T-helper 2 cell (primary cell): ENCODE results near the gene PRR15L.
"Not testable (repeated sequence)": the region's sequence is repeated elsewhere in the genome, so short reads cannot be mapped to it uniquely, and the experiment has no call there.

ENCODE experiments used
- DNase-seq, 5 experiments: peaks; one replicate each; pipeline versions ENCODE4 v3.0.0 to v3.0.0-alpha.2; 2012 to 2022

Gene PRR15L

DNA sequence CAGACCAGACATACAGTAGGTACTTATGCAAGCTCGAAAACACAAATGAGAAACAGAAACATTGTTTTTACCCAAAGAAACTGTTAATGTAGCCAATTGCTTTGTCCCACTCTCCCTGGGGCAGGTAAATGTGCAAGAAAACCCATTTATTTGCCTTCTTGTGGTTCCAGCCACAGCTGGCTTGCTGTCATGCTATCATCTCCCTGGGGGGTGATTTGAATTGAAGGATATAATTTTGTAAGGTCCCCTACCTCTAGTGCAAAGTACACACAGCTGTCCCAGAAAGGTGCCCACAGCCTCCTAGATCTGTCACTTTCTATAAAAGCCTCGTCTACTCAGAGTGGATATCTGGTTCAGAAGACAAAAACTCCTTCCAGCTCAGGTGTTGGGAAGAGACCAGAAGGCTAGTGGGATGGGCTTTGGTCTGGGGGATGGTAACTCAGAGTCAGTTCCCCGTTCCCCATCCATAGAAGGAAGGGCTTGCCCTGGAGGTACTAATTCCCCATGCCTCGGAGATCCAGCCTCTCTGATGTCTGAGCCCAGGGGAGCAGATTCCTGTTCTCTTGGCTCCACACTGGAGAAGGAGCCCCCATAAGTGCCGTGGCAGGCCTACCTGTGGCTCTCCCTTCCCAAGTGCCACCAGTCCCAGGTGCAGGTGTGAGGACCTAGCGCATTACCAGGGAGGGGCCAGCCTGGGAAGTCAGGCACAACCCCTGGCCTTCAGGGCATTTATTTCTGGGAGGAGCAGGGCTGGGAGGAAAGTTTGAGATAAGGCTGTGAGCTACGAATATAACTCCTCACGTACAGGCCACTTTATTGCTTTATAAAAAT lies 2.4 kb upstream of the PRR15L start:
- no peak for DNase-seq

DNA sequence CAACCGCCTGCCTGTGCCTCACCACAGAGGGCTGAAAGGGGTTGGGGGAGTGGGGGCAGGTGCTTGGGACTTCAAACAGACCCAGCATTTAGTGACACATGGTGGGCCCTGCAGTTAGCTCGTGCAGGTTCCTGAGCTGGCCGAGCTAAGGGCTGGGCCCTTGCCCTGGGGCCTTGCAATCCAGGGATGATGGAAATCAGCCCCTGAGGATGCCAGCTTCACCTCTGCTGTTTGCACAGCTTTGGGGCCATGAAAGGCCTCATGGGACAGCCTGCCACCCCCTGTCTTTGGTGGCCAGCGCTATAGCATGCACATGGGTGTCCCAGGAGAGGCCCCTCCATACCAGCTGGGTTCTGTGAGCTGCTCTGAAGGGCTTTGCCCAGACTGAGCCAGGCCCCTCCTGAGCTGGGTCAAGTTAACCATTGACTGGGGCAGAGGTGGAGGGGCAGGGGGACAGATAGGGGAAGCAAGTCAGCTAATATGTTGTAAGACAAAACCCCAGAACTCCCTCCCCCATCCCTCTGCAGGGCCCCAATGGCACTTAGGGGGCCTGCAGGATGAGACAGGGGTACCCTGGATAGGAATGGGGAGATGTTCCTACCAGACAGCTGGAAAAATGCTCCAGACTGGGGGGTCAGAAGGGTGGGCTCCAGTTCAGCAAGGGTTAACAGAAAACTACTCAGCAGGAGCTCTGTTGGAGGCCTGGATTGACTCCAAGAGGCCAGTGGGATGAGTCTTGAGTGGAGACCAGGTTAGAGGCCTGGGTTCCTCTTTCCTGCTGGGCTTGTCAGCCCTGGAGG lies 692 bp downstream of the PRR15L start:
- DNase-seq: no peak

DNA sequence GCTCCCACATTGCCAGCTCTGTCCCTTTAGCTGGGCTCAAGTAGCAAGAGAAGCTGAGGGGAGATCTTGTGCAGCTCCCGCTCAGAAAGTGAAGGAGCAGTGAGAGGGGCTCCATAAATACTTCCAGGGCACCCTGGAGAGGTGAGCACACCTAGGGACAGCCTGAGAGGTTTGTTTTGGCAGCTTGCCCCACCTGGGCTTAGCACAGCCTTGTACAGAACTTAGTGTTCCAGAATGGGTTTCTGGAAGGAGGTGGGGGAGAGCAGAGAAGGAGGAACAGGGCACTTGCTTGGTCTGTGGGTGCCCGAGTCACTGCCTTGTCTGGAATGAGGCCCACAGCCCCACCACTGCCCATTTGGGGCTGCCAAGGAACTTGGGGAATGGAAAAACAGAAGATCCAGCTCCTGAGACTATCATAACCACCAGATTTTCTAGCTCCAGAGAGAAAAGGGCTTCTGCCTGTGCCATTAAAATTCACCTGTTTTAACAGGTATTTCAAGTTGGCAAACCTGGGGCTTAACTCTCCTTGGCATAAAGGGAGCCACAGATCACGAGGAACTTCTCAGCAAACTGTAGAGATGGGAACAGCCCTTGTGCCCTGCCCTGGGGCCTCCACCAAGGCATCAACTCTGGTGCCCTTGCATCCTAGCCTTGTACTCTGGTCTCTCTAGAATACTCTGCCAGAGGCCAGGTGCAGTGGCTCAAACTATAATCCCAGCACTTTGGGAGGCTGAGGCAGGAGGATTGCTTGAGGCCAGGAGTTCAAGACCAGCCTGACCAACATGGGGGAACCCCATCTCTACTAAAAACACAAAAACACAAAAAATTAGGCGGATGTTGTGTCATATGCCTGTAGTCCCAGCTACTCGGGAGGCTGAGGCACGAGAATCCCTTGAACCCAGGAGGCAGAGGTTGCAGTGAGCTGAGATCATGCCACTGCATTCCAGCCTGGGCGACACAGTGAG lies 1.9 kb downstream of the PRR15L start:
- DNase-seq: no peak

DNA sequence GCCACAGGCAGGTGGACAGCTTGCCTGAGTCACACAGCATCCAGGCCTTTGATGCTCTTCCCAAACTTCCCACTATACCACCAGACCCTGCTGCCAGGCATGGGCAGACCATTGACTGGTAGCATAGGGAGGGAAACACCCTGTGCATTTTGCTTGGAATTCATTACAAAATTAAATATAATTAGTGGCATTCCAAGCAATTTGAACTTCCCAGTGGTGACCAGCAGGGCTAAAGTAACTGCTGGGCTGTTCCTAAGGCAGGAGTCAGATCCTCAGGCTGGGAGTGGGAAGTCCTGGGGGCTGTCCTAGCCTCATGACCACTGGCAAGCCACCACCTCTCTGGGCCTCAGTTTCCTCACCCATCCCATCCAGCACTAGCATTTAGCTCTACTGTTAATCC lies 3.8 kb downstream of the PRR15L start:
- no peak for DNase-seq

DNA sequence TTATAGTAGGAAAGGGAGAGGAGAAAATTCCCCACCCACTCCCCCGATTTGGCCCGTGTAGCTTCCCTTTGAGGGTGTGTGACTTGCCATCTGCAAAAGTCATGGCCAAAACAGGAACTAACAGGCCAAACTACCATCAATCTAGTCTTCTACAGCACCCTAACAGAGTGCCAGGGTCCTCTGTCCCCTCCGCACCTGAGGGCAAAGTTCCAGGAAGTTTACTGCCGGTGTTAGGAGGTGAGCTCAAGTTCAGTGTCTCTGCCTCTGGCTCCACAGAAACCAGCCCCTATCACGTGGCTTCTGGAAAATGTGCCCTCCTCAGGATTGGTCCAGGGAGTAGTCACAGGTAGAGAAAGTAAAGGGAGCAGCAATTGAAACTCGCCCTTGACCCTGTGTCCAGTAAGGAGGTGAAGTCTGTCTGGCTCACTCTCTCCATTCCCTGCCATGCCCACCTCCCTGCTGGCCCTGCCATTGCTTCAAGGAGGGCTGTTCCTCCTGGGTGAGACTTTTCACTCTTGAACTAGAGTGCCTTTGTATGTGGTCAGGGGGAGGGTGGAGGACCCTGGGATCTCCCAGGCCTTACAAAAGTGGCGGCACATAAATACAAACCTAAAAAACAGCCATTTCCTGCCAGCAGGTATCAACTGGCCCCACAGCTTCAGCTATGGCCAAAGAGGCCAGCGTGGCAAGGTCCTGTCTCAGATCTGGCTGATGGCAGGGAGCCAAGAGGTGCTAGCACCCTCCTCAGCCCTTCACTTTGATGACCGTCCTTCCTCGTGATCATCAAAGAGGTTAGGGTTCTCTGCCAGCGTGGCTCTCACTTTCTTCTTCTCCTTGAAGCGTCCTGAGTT lies 5.3 kb downstream of the PRR15L start:
- DNase-seq: no peak

DNA sequence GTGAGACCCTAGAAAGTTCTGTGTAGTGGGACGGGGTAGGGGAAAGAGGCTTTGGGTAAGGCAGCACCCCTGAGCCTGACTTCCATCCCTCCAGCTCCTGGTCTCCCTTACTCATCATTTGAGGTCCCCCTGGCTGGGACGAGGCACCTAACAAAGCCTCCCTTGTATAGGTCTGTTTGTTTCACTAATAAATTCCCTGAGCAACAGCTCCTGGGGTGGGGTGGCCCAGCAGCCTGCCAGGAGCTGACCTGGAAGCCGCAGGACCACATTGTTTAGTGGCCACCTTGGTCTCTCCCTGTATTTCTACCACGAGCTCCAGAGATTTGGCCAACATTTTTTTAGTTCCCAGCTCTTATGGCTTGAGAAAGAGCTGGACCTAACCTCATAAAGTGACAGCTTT lies 7.2 kb downstream of the PRR15L start:
- DNase-seq: no peak

DNA sequence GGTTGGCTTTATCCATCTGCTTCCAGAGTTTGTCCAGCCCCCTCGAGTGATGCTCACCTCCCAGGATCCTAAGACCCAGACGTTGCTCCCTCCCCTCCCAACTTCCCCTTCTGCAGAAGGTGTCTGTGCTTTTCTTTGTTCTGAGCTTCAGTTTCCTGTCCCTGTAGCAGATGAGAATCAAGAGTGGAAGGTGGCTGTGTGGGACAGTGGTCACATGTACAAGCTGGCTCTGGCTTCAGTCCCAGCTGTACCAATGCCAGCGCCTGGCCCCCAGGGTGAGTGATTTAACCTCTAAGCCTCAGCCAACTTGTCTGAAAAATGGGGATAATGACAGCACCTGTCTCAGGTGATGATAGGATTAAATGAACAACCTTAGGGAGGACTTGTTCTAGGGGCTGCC lies 7.7 kb downstream of the PRR15L start:
- no peak for DNase-seq

DNA sequence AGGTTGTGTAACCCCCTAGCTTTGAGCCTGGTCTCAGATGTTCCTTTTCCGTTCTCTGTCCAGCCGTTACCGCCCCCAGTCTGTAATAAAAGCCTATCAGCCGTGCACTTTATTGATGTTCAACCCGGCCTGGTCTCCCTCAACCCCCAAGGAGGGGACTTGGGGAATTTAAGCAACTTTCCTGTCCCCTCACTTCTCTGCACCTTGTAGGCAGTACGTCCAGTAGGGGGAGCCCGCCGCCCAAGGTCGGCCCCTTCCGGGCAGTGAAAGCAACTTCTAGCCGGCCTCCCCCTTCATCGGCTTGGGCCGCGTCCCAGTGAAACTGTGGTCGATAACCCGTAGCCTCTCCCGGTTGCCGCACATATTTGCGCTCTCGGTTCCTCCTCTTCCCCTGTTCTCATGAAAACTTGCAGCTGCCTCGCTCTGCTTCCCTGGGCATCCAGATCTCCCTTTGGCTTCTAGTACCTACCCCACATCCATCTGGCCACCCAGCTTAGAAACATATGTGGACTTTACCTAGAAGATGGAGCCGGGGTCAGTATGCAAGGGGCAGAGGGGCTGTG lies 8.4 kb downstream of the PRR15L start:
- peak; percentile 54 to 73 (median 69) for DNase-seq

DNA sequence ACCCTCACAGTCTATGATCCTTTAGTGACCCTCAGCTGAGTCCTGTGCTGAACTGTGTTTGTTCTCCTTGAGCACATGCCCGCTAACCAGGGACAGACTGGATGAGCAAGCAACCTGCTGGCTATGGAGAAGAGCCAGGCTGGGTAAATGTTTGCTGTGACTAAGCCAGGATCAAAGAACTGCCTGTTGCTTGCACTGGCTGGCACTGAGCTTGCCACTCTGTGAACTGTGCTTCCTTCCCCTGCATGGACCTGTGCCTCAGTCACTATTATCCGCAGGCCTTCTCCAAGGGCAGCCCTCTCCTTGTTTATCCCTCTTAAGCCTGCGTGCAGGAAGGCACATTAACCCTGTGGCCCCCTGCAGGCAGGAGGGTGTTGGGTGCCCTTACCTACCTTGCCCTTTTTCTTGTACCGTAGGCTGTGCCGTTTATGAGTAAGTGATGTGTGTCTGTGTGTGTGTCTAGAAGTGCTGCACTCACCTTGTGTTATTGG lies 8.9 kb downstream of the PRR15L start:
- peak in 1 of 5 experiments; percentile 13 for DNase-seq

DNA sequence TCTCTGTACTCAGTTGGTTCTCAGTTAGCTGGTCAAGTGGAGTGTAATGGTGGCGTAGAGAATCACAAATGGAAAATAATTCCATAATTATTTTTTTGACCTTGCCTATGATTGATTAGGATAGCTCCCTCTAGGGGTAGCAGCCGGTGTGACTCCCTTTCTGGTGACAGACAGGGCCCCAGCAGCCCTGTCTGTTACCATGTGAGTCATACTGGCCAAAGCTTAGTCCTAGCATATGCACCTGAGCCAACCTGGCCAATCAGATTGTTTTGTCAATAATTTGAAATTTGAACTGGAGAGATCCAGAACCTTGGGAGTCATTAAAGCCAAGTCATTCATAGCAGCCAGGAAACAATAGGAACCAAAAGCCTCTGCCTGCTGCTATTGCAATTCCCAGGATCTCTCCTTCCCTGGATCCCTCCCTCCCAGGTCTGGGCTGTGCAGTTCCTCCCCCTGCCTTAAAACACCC lies 10.7 kb downstream of the PRR15L start:
- peak; percentile 26 to 81 (median 55) for DNase-seq

DNA sequence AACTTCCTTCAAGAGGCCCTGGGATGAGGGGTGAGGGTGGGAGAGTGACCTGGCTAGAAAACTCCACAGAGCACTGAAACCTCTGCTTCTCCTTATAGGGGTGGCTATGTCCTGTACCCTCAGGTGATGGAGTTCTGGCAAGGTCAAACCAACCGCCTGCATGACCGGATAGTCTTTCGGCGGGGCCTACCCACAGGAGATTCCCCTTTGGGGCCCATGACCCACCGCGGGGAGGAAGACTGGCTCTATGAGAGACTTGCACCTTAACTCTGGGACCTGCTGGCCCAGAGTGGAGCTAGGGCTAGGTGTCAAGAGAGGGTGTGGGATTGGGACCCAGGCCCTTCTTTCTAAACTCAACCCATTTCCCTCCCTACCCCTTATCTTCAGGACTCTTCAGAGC lies 11.2 kb downstream of the PRR15L start:
- no peak for DNase-seq

DNA sequence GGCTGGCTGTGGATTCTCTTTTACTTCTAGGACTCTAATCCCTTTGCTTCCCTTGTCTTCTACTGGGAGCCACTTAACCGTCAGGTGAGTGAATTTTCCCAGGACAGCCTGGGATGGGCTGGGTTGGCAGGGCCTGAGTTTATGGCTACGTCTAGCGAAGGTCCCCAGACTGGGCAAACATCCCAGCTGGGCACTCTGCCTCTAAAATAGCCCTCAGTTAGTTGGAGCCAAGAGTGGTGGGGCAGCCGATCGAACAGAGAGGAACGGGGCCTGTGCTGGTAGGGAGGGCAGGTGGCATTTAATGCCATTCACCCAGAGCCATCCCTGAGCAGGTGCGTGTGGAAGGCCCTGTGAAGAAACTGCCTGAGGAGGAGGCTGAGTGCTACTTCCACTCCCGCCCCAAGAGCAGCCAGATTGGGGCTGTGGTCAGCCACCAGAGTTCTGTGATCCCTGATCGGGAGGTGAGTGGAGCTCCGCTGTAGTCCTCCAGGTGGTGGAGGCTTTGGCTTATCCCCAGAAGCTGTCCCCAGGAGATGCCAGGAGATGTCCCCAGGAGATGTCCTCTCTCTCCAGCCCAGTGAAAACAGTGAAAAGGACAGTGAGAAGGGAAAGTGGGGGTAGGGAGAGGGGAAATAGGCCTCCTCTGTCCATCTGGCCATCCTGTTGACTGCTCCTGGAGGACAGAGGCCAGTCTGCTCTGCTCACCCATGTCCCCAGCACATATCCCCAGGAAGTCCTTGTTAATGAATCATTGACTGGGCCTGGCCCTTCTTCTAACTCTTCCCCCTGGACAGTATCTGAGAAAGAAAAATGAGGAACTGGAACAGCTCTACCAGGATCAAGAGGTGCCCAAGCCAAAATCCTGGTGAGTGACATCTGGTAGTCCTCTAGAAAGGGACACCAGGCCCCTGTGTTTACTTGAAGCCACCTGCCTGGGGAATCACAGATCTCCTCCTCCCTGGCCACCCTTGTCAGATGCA lies 11.9 kb downstream of the PRR15L start:
- DNase-seq: no peak

DNA sequence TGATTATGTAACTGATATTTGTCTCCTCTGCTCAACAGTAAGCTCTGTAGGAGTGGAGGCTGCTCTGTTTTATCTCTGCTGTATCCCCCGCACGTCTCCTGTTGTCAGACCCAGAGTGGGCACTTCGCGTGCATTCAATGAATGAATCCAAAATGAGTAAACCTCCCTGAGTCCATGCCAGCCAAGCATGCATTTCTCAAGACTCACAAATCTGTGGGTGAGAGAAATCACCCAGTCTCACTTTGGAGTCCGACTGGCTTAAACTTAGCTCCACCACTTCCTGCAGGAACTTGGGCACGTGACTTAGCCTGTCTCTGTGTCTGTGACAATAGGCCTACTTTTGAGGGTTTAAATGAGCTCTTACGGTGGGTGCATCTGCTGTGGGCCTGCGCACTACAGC lies 12.6 kb downstream of the PRR15L start:
- DNase-seq: peak in 2 of 5 experiments; percentile 26 to 46

DNA sequence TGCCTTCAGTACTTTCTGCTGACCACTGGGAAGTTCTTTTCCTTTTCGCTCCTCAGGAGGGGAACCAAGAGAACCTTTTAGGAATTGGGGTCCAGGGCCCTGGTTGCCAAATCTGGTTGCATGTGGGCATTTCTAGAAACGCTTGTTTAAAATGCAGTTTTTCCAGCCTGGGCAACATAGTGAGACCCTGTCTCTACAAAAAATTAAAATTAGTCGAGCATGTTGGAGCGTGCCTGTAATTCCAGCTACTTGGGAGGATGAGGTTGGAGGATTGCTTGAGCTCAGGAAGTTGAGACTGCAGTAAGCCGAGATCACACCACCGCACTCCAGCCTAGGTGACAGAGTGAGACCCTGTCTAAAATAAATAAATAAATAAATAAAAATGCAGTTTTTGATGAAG lies 15.1 kb downstream of the PRR15L start:
- no peak for DNase-seq

DNA sequence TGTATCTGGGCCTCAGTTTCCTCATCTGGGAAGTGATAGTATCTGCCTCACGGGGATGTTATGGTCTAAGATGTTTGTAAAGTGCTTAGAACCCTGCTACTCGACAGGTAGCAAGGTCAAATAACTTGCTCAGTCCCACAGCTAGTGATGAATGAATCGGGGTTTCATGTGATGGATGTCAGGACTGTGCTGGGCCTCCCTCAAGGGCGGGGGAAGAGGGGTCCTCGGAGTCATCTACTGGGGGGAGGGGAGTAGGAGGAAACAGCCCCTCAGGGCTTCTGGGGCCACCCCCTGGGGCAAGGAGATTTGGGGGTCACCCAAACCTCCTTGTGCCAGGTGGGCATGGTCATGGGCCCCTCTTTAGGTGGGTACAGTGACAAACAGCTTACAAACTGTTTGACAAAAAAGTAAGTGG lies 15.6 kb downstream of the PRR15L start:
- peak in 1 of 5 experiments; percentile 25 for DNase-seq

DNA sequence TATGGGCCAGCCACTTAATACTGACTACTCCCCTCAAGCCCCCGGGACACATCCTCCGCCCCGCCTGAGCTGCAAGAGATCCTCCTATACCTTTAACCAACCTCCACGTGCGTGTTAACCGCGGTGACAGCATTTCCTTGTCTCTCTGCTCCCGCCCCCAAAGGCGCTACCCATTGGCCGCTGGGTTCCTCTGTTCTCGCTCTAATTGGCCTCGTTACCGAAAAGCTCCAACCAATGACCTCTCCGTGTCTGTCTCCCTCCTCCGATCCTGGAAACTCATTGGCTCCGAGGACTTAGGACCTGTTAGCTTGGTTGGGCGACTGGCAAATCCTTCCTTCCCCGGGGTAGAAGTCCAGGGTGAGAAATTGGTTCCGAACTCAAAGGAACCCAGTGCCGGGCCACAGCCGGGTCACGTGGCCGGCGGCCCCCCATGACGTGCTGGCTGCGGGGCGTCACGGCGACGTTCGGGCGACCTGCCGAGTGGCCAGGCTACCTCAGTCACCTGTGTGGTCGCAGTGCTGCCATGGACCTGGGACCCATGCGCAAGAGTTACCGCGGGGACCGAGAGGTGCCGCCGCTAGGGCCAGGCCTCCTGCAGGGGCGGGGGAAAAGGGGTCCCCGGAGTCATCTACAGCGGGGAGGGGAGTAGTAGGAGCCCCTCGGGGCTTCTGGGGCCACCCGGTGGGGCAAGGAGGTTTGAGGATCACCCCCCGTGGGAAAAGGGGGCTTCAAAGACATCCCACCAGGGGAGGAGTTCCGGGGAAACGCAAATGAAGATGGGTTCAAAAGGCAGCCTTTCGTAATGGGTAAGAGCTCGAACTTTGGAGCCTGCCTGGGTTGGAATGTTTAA lies 16.2 kb downstream of the PRR15L start, which contains the start of gene PNPO:
Gene PNPO (plus strand): TSS at position 326 of the 850 bp plus-strand sequence. CDS start 105 bp downstream, at position 431.
- DNase-seq: peak; percentile 76 to 98 (median 90)

DNA sequence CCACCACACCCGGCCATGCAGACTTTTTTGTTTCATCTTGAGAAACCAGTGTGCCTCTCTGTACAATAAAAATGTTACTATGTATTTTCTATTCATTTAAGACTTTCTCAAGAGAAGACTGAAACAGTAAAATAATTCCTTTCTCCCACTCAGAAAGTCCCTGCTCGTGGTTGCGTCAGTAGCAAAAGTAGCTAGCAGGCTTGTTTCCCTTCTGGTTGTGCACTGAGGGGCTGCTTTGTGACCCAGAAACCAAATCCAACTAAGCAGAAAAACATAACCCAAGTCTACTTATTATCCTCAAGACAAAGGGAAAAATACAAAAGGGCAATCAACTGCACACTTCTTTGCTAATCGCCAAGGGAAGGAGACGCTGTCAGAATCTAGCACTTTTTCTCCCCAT lies 19.7 kb downstream of the PRR15L start:
- DNase-seq: no peak

DNA sequence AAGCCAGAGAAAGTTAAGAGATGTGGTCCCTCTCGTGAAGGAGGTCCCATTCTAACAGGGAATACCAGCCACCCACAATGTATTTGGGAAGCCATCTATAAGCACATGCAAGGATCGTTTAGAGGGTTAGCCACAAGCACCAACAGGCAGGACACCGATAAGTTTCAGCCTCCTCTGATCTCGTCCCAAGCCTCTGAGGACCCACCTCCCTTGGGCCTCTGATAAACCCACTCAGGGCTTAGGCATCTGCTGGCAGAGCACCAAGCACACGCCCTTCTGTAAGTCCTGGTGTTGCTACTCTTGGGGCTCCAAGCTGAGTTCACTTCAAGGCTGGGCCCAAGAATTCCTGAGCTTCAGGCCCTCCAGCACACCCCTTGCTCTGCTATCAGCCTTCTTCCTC lies 21.7 kb downstream of the PRR15L start:
- DNase-seq: no peak

DNA sequence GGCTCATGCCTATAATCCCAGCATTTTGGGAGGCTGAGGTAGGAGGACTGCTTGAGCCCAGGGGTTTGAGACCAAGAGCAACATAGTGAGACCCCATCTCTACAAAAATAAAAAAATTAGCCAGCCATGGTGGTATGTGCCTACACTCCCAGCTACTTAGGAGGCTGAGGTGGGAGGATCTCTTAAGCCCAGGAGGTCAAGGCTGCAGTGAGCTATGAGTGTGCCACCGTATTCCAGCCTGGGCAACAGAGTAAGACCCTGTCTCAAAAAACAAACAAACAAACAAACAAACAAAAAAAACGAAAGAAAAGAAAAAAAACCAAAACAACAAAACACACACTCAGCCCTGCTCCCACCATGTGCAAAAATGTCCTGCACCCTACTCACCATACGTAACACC lies 22.2 kb downstream of the PRR15L start:
- not testable (repeated sequence) for DNase-seq
